Liver (tissue), 2 donors: ENCODE results near the gene SDF4.

Experiments
- CTCF ChIP-seq: fragments of 150-350 bp; IDR thresholded peaks from 2 replicates; pipeline ENCODE4 v1.5.1; 2017; ENCODE audit warnings: improper control_type of control experiment, low read depth, low read length; ENCODE audit not compliant: missing input control
- TF ChIP-seq, protein P1 (sequence below): IDR thresholded peaks from 2 replicates; pipeline ENCODE4 v1.6.1; 2016; ENCODE audit warnings: antibody characterized with exemption, mild to moderate bottlenecking
- donor health status: healthy.

DNA sequence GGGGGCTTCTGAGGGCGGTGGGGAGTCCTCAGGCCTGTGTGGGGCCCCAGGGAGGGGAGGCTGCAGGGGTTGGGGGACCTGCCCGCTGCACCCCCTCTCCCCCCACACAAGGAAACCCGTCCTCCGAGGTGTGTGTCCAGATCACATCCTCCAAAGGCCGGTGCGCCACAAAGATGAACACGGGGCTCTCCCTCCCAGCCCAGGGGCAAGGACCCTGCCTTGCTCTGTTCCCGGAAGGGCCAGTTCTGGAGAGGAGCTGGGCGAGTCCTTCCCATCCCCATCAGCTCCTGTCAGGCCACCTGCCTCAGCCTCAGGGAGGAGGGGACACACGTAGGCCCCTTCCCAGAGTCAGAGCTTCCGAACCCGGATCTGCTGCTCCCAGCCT, 60.6 kb downstream of the SDF4 start:
- no peak for TF ChIP-seq CTCF
- TF ChIP-seq, protein P1, sequence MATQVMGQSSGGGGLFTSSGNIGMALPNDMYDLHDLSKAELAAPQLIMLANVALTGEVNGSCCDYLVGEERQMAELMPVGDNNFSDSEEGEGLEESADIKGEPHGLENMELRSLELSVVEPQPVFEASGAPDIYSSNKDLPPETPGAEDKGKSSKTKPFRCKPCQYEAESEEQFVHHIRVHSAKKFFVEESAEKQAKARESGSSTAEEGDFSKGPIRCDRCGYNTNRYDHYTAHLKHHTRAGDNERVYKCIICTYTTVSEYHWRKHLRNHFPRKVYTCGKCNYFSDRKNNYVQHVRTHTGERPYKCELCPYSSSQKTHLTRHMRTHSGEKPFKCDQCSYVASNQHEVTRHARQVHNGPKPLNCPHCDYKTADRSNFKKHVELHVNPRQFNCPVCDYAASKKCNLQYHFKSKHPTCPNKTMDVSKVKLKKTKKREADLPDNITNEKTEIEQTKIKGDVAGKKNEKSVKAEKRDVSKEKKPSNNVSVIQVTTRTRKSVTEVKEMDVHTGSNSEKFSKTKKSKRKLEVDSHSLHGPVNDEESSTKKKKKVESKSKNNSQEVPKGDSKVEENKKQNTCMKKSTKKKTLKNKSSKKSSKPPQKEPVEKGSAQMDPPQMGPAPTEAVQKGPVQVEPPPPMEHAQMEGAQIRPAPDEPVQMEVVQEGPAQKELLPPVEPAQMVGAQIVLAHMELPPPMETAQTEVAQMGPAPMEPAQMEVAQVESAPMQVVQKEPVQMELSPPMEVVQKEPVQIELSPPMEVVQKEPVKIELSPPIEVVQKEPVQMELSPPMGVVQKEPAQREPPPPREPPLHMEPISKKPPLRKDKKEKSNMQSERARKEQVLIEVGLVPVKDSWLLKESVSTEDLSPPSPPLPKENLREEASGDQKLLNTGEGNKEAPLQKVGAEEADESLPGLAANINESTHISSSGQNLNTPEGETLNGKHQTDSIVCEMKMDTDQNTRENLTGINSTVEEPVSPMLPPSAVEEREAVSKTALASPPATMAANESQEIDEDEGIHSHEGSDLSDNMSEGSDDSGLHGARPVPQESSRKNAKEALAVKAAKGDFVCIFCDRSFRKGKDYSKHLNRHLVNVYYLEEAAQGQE, result no peak
